Right lobe of liver (tissue), 4 donors: ENCODE data around the gene MAP3K2.

Experiments used
- CTCF ChIP-seq, 4 donors: fragments of 200-600 bp in 3 of 4; fragments of 450-650 bp in 1 of 4; IDR thresholded peaks; one replicate each; pipeline versions ENCODE4 v1.5.1 to v1.8.0; 2016 to 2022; ENCODE audit warnings: antibody characterized with exemption in 4 of 4, mild to moderate bottlenecking in 2 of 4
- POLR2A ChIP-seq: fragments of 450-650 bp; IDR thresholded peaks from one replicate; pipeline ENCODE4 v1.6.1; 2017; ENCODE audit warnings: antibody characterized with exemption, mild to moderate bottlenecking
- donor health status: DM: no; HTN: no; CAD: no.
- donor health status: DM: no; HTN: no; CAD: no.
- donor health status: DM: no; HTN: yes; CAD: no.

DNA sequence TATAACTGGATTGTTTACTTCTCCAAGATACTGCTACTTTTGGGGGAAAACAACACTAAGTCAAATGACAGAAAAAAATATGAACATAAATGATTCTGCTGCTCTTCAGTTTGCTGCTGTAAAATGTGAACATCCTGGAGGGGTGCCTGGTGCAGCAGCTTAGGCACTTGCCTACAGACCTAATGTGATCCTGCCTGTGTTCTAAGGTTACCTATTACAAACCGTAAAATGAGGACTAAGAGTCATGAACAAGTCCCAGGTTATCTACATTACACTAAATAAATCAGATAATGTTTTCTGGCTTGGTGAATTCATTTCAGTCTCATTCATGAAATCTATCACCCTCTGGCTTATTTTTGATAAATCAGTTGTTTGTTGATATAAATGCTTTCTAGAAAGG lies 55.4 kb downstream of the MAP3K2 start:
- TF ChIP-seq CTCF (IDR thresholded peaks at IDR 0.05), result no peak
- TF ChIP-seq POLR2A, result no peak
